Gastrocnemius medialis (tissue), 4 donors: Measurements from ENCODE around the gene ZNF248.

ENCODE experiments used
- CTCF ChIP-seq, 5 experiments: fragments of 450-650 bp in 3 of 5; fragments of 200-600 bp in 2 of 5; sonication (generic) in 2 of 5; IDR thresholded peaks in 4 of 5; conservative IDR thresholded peaks in 1 of 5; 1 replicate in 4 of 5; 2 replicates in 1 of 5; pipeline ENCODE4 v1.5.1; 2016 to 2019; ENCODE audit warnings: antibody characterized with exemption in 5 of 5, mild to moderate bottlenecking in 3 of 5, moderate library complexity in 3 of 5
- POLR2A ChIP-seq, 2 donors: fragments of 450-650 bp; IDR thresholded peaks; one replicate each; pipeline ENCODE4 v1.6.1; 2017; ENCODE audit warnings: antibody characterized with exemption in 2 of 2, mild to moderate bottlenecking in 2 of 2, moderate library complexity in 2 of 2

- TF ChIP-seq CTCF (IDR thresholded peaks at IDR 0.05 in 4 of 5, conservative IDR thresholded peaks at IDR 0.05 in 1 of 5) (no peak), POLR2A (IDR thresholded peaks at IDR 0.05) (no peak)
Measured at GRCh38 chr10:37906382-37906781, 49.0 kb upstream of the ZNF248 start.
